MCF 10A (cell line): Measurements from ENCODE around the gene APLP1. TPM values are rescaled to one million over a fixed set of nuclear protein-coding genes. Genes with fewer than 3 reads are reported as not detected.

Source experiments
- BruUV-seq: library from RNA; stranded (reverse); fragments of 400-500 nt; replicated peaks from 2 replicates; lab custom pipeline; 2021; lab: Mats Ljungman, UMichigan
- CTCF ChIA-PET: fragments of 300-600 bp; sonication (Branson Sonifier 250); formaldehyde crosslinking; extraction: SDS; loops from one replicate; lab custom pipeline; 2021; ENCODE audit warnings: antibody characterized with exemption, inconsistent platforms; lab: Yijun Ruan, JAX
- POLR2A ChIA-PET: fragments of 300-600, 350-650 bp; sonication (Branson Sonifier 250); formaldehyde crosslinking; extraction: SDS; loops from one replicate; lab custom pipeline; 2020; ENCODE audit warnings: antibody characterized with exemption, inconsistent platforms; lab: Yijun Ruan, JAX
- DNase-seq: peaks from one replicate; pipeline ENCODE4 v3.0.0-alpha.2; 2018; ENCODE audit not compliant: unreplicated experiment
- H3K27ac Mint-ChIP-seq: one replicate; pipeline ENCODE4 v1.8.0; 2022; ENCODE audit warnings: mild to moderate bottlenecking, low read depth, mixed read lengths; ENCODE audit not compliant: unreplicated experiment
- H3K27me3 Mint-ChIP-seq: one replicate; pipeline ENCODE4 v1.8.0; 2022; ENCODE audit warnings: mixed read lengths; ENCODE audit not compliant: insufficient read depth, unreplicated experiment
- H3K36me3 Mint-ChIP-seq: one replicate; pipeline ENCODE4 v1.8.0; 2022; ENCODE audit warnings: mild to moderate bottlenecking, moderate library complexity, mixed read lengths; ENCODE audit not compliant: insufficient read depth, unreplicated experiment
- H3K4me1 Mint-ChIP-seq: one replicate; pipeline ENCODE4 v1.8.0; 2022; ENCODE audit warnings: mixed read lengths; ENCODE audit not compliant: insufficient read depth, unreplicated experiment
- H3K4me3 Mint-ChIP-seq: one replicate; pipeline ENCODE4 v1.8.0; 2022; ENCODE audit warnings: mild to moderate bottlenecking, moderate library complexity, mixed read lengths; ENCODE audit not compliant: unreplicated experiment
- H3K9me3 Mint-ChIP-seq: one replicate; pipeline ENCODE4 v1.8.0; 2022; ENCODE audit warnings: mixed read lengths; ENCODE audit not compliant: unreplicated experiment
- intact Hi-C: fragments of 100-400 bp; cut with micrococcal nuclease; formaldehyde crosslinking; loops from 2 replicates; pipeline ENCODE4 v1.14.1; 2022
- total RNA-seq: library from RNA; stranded (reverse); gene quantifications from 2 replicates; pipeline ENCODE4 v1.2.3, GENCODE V29; 2022
- TF ChIP-seq, protein P1 (sequence below): fragments of 200-600 bp; IDR thresholded peaks from one replicate; pipeline ENCODE4 v1.8.0; 2022; ENCODE audit warnings: antibody characterized with exemption, mild to moderate bottlenecking; ENCODE audit not compliant: unreplicated experiment

The APLP1 gene
- total RNA-seq, 1 experiment from 2014 or later, result 2.4 TPM

DNA sequence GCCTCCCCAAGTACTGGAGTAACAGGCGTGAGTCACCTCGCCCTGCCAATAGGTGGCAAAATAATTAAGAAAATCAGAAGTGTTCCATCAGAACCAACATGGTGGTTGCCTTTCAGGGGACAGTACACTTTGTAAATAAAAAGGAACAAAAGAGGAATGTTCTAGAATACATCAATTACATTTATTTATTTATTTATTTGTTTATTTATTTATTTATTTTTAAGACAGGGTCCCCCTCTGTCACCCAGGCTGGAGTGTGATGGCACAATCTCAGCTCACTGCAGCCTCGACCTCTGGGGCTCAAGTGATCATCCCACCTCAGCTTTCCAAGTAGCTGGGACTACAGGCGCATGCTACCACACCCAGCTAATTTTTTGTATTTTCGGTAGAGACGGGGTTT, 52.6 kb downstream of the APLP1 start:
- CTCF ChIA-PET, result interaction anchor here (0.6 to 1.3 kb wide), 2 partner anchors 10 to 329 kb away, joined by 3 read pairs; no protein-coding TSS in a partner anchor

DNA sequence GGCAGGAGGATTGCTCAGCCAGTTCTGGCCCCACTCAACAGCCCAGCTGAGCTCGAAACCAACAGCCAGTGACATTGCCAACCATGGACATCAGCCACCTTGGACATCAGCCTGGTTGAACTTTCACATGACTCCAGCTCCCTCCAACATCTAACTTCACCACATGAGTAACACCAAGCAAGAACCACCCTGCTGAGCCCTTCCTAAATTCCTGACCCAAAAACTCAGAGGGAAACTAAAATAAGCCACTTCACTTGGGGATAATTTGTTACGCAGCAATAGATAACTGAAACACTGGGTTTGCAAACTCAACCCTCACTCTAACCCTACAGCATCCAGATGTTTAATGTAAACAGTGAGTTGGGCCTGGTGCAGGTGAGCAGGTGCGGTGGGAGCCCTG, 57.1 kb downstream of the APLP1 start:
- intact Hi-C loops, result no loop called here
- TF ChIP-seq, protein P1, sequence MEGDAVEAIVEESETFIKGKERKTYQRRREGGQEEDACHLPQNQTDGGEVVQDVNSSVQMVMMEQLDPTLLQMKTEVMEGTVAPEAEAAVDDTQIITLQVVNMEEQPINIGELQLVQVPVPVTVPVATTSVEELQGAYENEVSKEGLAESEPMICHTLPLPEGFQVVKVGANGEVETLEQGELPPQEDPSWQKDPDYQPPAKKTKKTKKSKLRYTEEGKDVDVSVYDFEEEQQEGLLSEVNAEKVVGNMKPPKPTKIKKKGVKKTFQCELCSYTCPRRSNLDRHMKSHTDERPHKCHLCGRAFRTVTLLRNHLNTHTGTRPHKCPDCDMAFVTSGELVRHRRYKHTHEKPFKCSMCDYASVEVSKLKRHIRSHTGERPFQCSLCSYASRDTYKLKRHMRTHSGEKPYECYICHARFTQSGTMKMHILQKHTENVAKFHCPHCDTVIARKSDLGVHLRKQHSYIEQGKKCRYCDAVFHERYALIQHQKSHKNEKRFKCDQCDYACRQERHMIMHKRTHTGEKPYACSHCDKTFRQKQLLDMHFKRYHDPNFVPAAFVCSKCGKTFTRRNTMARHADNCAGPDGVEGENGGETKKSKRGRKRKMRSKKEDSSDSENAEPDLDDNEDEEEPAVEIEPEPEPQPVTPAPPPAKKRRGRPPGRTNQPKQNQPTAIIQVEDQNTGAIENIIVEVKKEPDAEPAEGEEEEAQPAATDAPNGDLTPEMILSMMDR, result no peak
- H3K4me1 Mint-ChIP-seq, result peaks cover 6% of the 10 kb centered on the region
- H3K9me3 Mint-ChIP-seq, result no peaks in the 10 kb centered on the region
- H3K27ac Mint-ChIP-seq, result no peak overlapping the region
- DNase-seq, result no peak
- ChIA-PET POLR2A (no interaction called here), CTCF (interaction anchor here (0.6 to 1.3 kb wide), 3 partner anchors 9 to 1068 kb away, joined by 3 to 9 read pairs (median 3); no protein-coding TSS in a partner anchor)
- H3K27me3 Mint-ChIP-seq, result peaks cover 38% of the 10 kb centered on the region
- no peaks in the 10 kb centered on the region for H3K36me3 Mint-ChIP-seq
- H3K4me3 Mint-ChIP-seq, result no peak overlapping the region
- no TSS peak for BruUV-seq

More for the DNA sequence above, 52.6 kb downstream of the APLP1 start:
- Mint-ChIP-seq H3K27me3 (peaks cover 14% of the 10 kb centered on the region), H3K36me3 (no peaks in the 10 kb centered on the region), H3K4me1 (no peaks in the 10 kb centered on the region), H3K27ac (no peak overlapping the region), H3K4me3 (no peak overlapping the region), H3K9me3 (no peaks in the 10 kb centered on the region)
- TF ChIP-seq, protein P1, result no peak
- no TSS peak for BruUV-seq
- intact Hi-C loops, result no loop called here
- no peak for DNase-seq
- POLR2A ChIA-PET, result interaction anchor here (0.6 kb wide), 1 partner anchor 93 kb away, joined by 4 read pairs; the partner anchor contains the start of gene ALKBH6

- intact Hi-C loops, result no loop called here
- Mint-ChIP-seq H3K4me1 (peaks cover 16% of the 10 kb centered on the region), H3K9me3 (no peaks in the 10 kb centered on the region), H3K27me3 (peaks cover 38% of the 10 kb centered on the region), H3K27ac (no peak overlapping the region), H3K36me3 (no peaks in the 10 kb centered on the region), H3K4me3 (no peak overlapping the region)
- TF ChIP-seq, protein P1, result no peak
- no peak for DNase-seq
- no TSS peak for BruUV-seq
- CTCF ChIA-PET, result interaction anchor here (1.5 kb wide), 1 partner anchor 46 kb away, joined by 6 read pairs; no protein-coding TSS in a partner anchor
- POLR2A ChIA-PET, result no interaction called here
These were observed 60.1 kb downstream of the APLP1 start for GRCh38 chr19:35928507-35928906.

Other genes starting within 250 kb of the APLP1 start
- gene RBM42, start 239.5 kb upstream of the APLP1 start, total RNA-seq, result 84.2 and 87.7 TPM in 2 replicates
- gene ETV2, start 226.8 kb upstream of the APLP1 start, total RNA-seq, result 0.44 and 1.0 TPM in 2 replicates
- 213 and 265 TPM in 2 replicates for gene COX6B1, start 220.3 kb upstream of the APLP1 start, total RNA-seq
- gene UPK1A, start 202.1 kb upstream of the APLP1 start, total RNA-seq, result not detected in 2 replicates
- not detected in 2 replicates for gene ZBTB32, start 164.0 kb upstream of the APLP1 start, total RNA-seq
- gene KMT2B, start 150.6 kb upstream of the APLP1 start, total RNA-seq, result 36.0 TPM in 2 replicates
- gene IGFLR1, start 126.1 kb upstream of the APLP1 start, total RNA-seq, result 3.6 and 4.2 TPM in 2 replicates
- gene U2AF1L4, start 123.2 kb upstream of the APLP1 start, total RNA-seq, result 32.0 and 37.5 TPM in 2 replicates
- gene PSENEN, start 122.9 kb upstream of the APLP1 start, total RNA-seq, result 65.0 and 86.9 TPM in 2 replicates
- 19.6 and 24.6 TPM in 2 replicates for gene LIN37, start 120.0 kb upstream of the APLP1 start, total RNA-seq
- 0.21 TPM in 1 of 2 replicates, not detected in the other for gene HSPB6, start 111.5 kb upstream of the APLP1 start, total RNA-seq
- gene PROSER3, start 110.4 kb upstream of the APLP1 start, total RNA-seq, result 33.8 and 37.3 TPM in 2 replicates
- 5.4 and 5.6 TPM in 2 replicates for gene ARHGAP33, start 93.0 kb upstream of the APLP1 start, total RNA-seq
- not detected in 2 replicates for gene PRODH2, start 55.7 kb upstream of the APLP1 start, total RNA-seq
- gene NPHS1, start 16.1 kb upstream of the APLP1 start, total RNA-seq, result not detected in 2 replicates
- not detected in 2 replicates for gene KIRREL2, start 11.7 kb upstream of the APLP1 start, total RNA-seq
- 6.4 and 8.4 TPM in 2 replicates for gene NFKBID, start 32.0 kb downstream of the APLP1 start, total RNA-seq
- gene HCST, start 34.0 kb downstream of the APLP1 start, total RNA-seq, result not detected in 2 replicates
- gene TYROBP, start 39.7 kb downstream of the APLP1 start, total RNA-seq, result not detected in 2 replicates
- 7.4 and 10.1 TPM in 2 replicates for gene LRFN3, start 67.8 kb downstream of the APLP1 start, total RNA-seq
- gene SDHAF1, start 126.6 kb downstream of the APLP1 start, total RNA-seq, result 14.4 and 15.0 TPM in 2 replicates
- gene SYNE4, start 140.2 kb downstream of the APLP1 start, total RNA-seq, result 0.14 and 0.91 TPM in 2 replicates
- gene ALKBH6, start 145.6 kb downstream of the APLP1 start, total RNA-seq, result 16.5 and 20.9 TPM in 2 replicates
- 1.2 and 2.3 TPM in 2 replicates for gene CLIP3, start 164.3 kb downstream of the APLP1 start, total RNA-seq
- 4.0 and 4.7 TPM in 2 replicates for gene THAP8, start 185.7 kb downstream of the APLP1 start, total RNA-seq
- 5.2 and 6.2 TPM in 2 replicates for gene WDR62, start 186.3 kb downstream of the APLP1 start, total RNA-seq
- gene OVOL3, start 242.6 kb downstream of the APLP1 start, total RNA-seq, result not detected in 2 replicates
- 112 and 126 TPM in 2 replicates for gene POLR2I, start 246.3 kb downstream of the APLP1 start, total RNA-seq
- gene TBCB, start 246.9 kb downstream of the APLP1 start, total RNA-seq, result 101 and 122 TPM in 2 replicates